IMR-90 (cell line): ENCODE measurements around the gene SLC46A1. TPM values are rescaled to one million over a fixed set of nuclear protein-coding genes. Genes with fewer than 3 reads are reported as not detected.
"Not testable (repeated sequence)": the region's sequence is repeated elsewhere in the genome, so short reads cannot be mapped to it uniquely, and the experiment has no call there.

Experiments
- ATAC-seq: fragments of 200-7000 bp; cut with Tn5 transposase; 2 replicates; pipeline ENCODE4 v1.9.1; 2020; ENCODE audit warnings: low read depth, mild to moderate bottlenecking, moderate library complexity
- BruUV-seq: library from RNA; stranded (reverse); fragments of 400-500 nt; replicated peaks from 2 replicates; lab custom pipeline; 2021; lab: Mats Ljungman, UMichigan
- CTCF ChIA-PET: fragments of 300-600 bp; formaldehyde crosslinking; extraction: SDS; loops from one replicate; lab custom pipeline; 2021; ENCODE audit warnings: antibody characterized with exemption; lab: Yijun Ruan, JAX
- POLR2A ChIA-PET: fragments of 300-600 bp; sonication (Branson Sonifier 250); formaldehyde crosslinking; loops from one replicate; lab custom pipeline; 2022; ENCODE audit warnings: antibody characterized with exemption; ENCODE audit not compliant: unreplicated experiment; lab: Charles Lee
- DNase-seq: peaks from one replicate; pipeline ENCODE4 v3.0.0; 2013
- H2AFZ ChIP-seq: replicated peaks from 2 replicates; pipeline ENCODE3; 2013; ENCODE audit warnings: low read length, mild to moderate bottlenecking; ENCODE audit not compliant: poor library complexity
- H2AK5ac ChIP-seq: 2 replicates; pipeline ENCODE4 v1.6.1; 2013; ENCODE audit warnings: low read depth, low read length, inconsistent platforms
- H2AK9ac ChIP-seq: replicated peaks from 2 replicates; pipeline ENCODE3; 2013; ENCODE audit warnings: mild to moderate bottlenecking, low read depth, low read length, moderate library complexity; ENCODE audit not compliant: poor library complexity
- H2BK120ac ChIP-seq: 2 replicates; pipeline ENCODE4 v1.6.1; 2013; ENCODE audit warnings: low read depth, low read length, inconsistent platforms
- H2BK15ac ChIP-seq: 3 replicates; pipeline ENCODE4 v1.6.1; 2013; ENCODE audit warnings: low read depth, low read length, inconsistent platforms
- H2BK20ac ChIP-seq: 2 replicates; pipeline ENCODE4 v1.6.1; 2013; ENCODE audit warnings: low read depth, mild to moderate bottlenecking, inconsistent platforms, low read length, moderate library complexity
- H2BK5ac ChIP-seq: 2 replicates; pipeline ENCODE4 v1.6.1; 2013; ENCODE audit warnings: mild to moderate bottlenecking, low read depth, low read length, inconsistent platforms; ENCODE audit not compliant: poor library complexity, severe bottlenecking
- H3K14ac ChIP-seq: replicated peaks from 2 replicates; pipeline ENCODE4 v1.6.1; 2013; ENCODE audit warnings: low read depth, low read length, inconsistent platforms
- H3K18ac ChIP-seq: 2 replicates; pipeline ENCODE4 v1.6.1; 2013; ENCODE audit warnings: low read depth, low read length, control low read depth
- H3K23ac ChIP-seq: 2 replicates; pipeline ENCODE4 v1.6.1; 2013; ENCODE audit warnings: low read depth, low read length, inconsistent platforms
- H3K27ac ChIP-seq: 2 replicates; pipeline ENCODE4 v1.5.1; 2013; ENCODE audit warnings: mild to moderate bottlenecking, control low read depth, low read length; ENCODE audit not compliant: insufficient read depth
- H3K27me3 ChIP-seq: 2 replicates; pipeline ENCODE4 v1.6.1; 2013; ENCODE audit warnings: low read length; ENCODE audit not compliant: control insufficient read depth, insufficient read depth
- H3K36me3 ChIP-seq: 2 replicates; pipeline ENCODE4 v1.6.1; 2013; ENCODE audit warnings: low read length, mixed read lengths; ENCODE audit not compliant: control insufficient read depth, insufficient read depth
- H3K4ac ChIP-seq: 2 replicates; pipeline ENCODE4 v1.6.1; 2013; ENCODE audit warnings: low read depth, low read length, inconsistent platforms
- H3K4me1 ChIP-seq: 2 replicates; pipeline ENCODE4 v1.6.1; 2013; ENCODE audit warnings: low read length, mixed read lengths; ENCODE audit not compliant: control insufficient read depth, insufficient read depth
- H3K4me2 ChIP-seq: 2 replicates; pipeline ENCODE4 v1.6.1; 2013; ENCODE audit warnings: low read depth, mild to moderate bottlenecking, control low read depth, low read length, moderate library complexity
- H3K4me3 ChIP-seq: 2 replicates; pipeline ENCODE4 v1.5.1; 2013; ENCODE audit warnings: low read depth, mild to moderate bottlenecking, control low read depth, low read length, moderate library complexity; ENCODE audit not compliant: insufficient read depth
- H3K56ac ChIP-seq: 2 replicates; pipeline ENCODE4 v1.6.1; 2013; ENCODE audit warnings: low read length, inconsistent platforms; ENCODE audit not compliant: insufficient read depth; ENCODE audit errors: extremely low read depth
- H3K79me1 ChIP-seq, 2 experiments: 2 replicates each; pipeline ENCODE4 v1.6.1; 2013; ENCODE audit warnings: low read length in 2 of 2, inconsistent platforms in 1 of 2, low read depth in 1 of 2
- H3K9ac ChIP-seq: 2 replicates; pipeline ENCODE4 v1.6.1; 2013; ENCODE audit warnings: low read depth, low read length, control low read depth
- H3K9me1 ChIP-seq: 2 replicates; pipeline ENCODE4 v1.6.1; 2013; ENCODE audit warnings: low read length, inconsistent platforms; ENCODE audit not compliant: insufficient read depth
- H3K9me3 ChIP-seq: 2 replicates; pipeline ENCODE4 v1.6.1; 2013; ENCODE audit warnings: low read length; ENCODE audit not compliant: control insufficient read depth, insufficient read depth
- H4K20me1 ChIP-seq: 2 replicates; pipeline ENCODE4 v1.6.1; 2013; ENCODE audit warnings: low read length, inconsistent platforms; ENCODE audit not compliant: insufficient read depth
- H4K5ac ChIP-seq: 2 replicates; pipeline ENCODE4 v1.6.1; 2013; ENCODE audit warnings: mild to moderate bottlenecking, low read depth, low read length, control low read depth
- H4K8ac ChIP-seq, 2 experiments: 2 replicates each; pipeline ENCODE4 v1.6.1; 2013; ENCODE audit warnings: low read depth in 2 of 2, low read length in 2 of 2, control low read depth in 1 of 2, inconsistent platforms in 1 of 2
- H4K91ac ChIP-seq: 2 replicates; pipeline ENCODE4 v1.6.1; 2013; ENCODE audit warnings: low read depth, low read length, inconsistent platforms; ENCODE audit not compliant: insufficient read depth
- WGBS, 2 experiments: methylation state at CpG; one replicate each; pipeline versions ENCODE4 v1.1.5 to v1.1.7; 2013; ENCODE audit warnings: missing lambda C conversion rate in 2 of 2; ENCODE audit not compliant: insufficient read length in 1 of 2; ENCODE audit errors: extremely low coverage in 2 of 2; 5-methylcytosine and 5-hydroxymethylcytosine counted together
- dilution Hi-C: fragments of 300-500 bp; cut with HindIII; formaldehyde crosslinking; loops from one replicate; pipeline ENCODE4 v1.14.3; 2018; ENCODE audit warnings: low sequenced_read_pairs; ENCODE audit not compliant: unreplicated experiment
- in situ Hi-C: fragments of 300-500 bp; cut with MboI; formaldehyde crosslinking; loops from 3 replicates; pipeline ENCODE4 v1.14.3; 2019; ENCODE audit warnings: low sequenced_read_pairs, inconsistent platforms, mixed read lengths
- intact Hi-C: fragments of 100-400 bp; cut with micrococcal nuclease; formaldehyde crosslinking; loops from 2 replicates; pipeline ENCODE4 v1.10.0; 2022
- polyA plus RNA-seq, 3 experiments: library from polyadenylated mRNA; depleted of rRNA; stranded (reverse); fragments of >200 nt; gene quantifications; 2 replicates each; pipeline ENCODE4 v1.2.3, GENCODE V29; 2012; ENCODE audit warnings: low replicate concordance in 1 of 3
- total RNA-seq: library from RNA; depleted of rRNA; stranded (reverse); fragments of >200 nt; gene quantifications from 2 replicates; pipeline ENCODE4 v1.2.3, GENCODE V29; 2012

SLC46A1 gene
- total and polyA plus RNA-seq, 2 of the 4 experiments (the other 2 are of a cell fraction), result 2.7 to 3.9 TPM

- H3K9me1 ChIP-seq, H3K56ac ChIP-seq, H3K14ac ChIP-seq, H3K23ac ChIP-seq, ATAC-seq, H4K20me1 ChIP-seq, H4K8ac ChIP-seq, H3K9ac ChIP-seq, H3K18ac ChIP-seq, in situ Hi-C loops, H3K27ac ChIP-seq, H3K9me3 ChIP-seq, dilution Hi-C loops, BruUV-seq, intact Hi-C loops, H3K4me3 ChIP-seq, H3K4me2 ChIP-seq, CTCF ChIA-PET, H3K79me1 ChIP-seq, H4K91ac ChIP-seq, H2BK20ac ChIP-seq, H2AK9ac ChIP-seq, POLR2A ChIA-PET, H3K36me3 ChIP-seq, H2AFZ ChIP-seq, H2BK15ac ChIP-seq, H2BK5ac ChIP-seq, H4K5ac ChIP-seq, H3K4me1 ChIP-seq, H2AK5ac ChIP-seq, DNase-seq, H2BK120ac ChIP-seq, H3K4ac ChIP-seq: not testable (repeated sequence)
- peaks cover 11% of the 10 kb centered on the region for H3K27me3 ChIP-seq
- no CpG with 5 or more reads among the region's 8 CpGs for WGBS, 2 experiments
Observed at GRCh38 chr17:28434326-28434725, 28.3 kb upstream of the SLC46A1 start.
